Measurements from ENCODE around the gene HDGFL2. TPM values are rescaled to one million over a fixed set of nuclear protein-coding genes. Genes with fewer than 3 reads are reported as not detected.

HDGFL2 gene
- polyA plus RNA-seq, 1 experiment, result 26.0 TPM

- DNase-seq (ENCODE audit: low read depth), result no peak
- ChIA-PET CTCF (interaction anchor here (3.0 kb wide), 1 partner anchor 20 kb away, joined by 10 read pairs; no protein-coding TSS in a partner anchor), POLR2A (no interaction called here)
- Histone ChIP-seq H3K27me3 (ENCODE audit: control insufficient read depth, insufficient read depth, low read length) (no peaks in the 10 kb centered on the region), H3K4me3 (ENCODE audit: low read depth, low read length) (no peak overlapping the region), H3K36me3 (ENCODE audit: control insufficient read depth, insufficient read depth, low read length) (peaks cover 20% of the 10 kb centered on the region)
- TF ChIP-seq CTCF (IDR thresholded peaks at IDR 0.05; ENCODE audit: insufficient read depth, low read depth, low read length), result no peak
Measured at GRCh38 chr19:4503132-4503824, 31.2 kb downstream of the HDGFL2 start.

GRCh38 chr19:4503825-4504170 is 31.7 kb downstream of the HDGFL2 start:
- no peak for DNase-seq (ENCODE audit: low read depth)
- CTCF ChIA-PET, result interaction anchor here (3.0 kb wide), 1 partner anchor 20 kb away, joined by 10 read pairs; no protein-coding TSS in a partner anchor
- no peak for TF ChIP-seq CTCF (IDR thresholded peaks at IDR 0.05; ENCODE audit: insufficient read depth, low read depth, low read length)
- POLR2A ChIA-PET, result no interaction called here
- H3K4me3 ChIP-seq (ENCODE audit: low read depth, low read length), result no peak overlapping the region
- no peaks in the 10 kb centered on the region for H3K27me3 ChIP-seq (ENCODE audit: control insufficient read depth, insufficient read depth, low read length)
- H3K36me3 ChIP-seq (ENCODE audit: control insufficient read depth, insufficient read depth, low read length), result peaks cover 16% of the 10 kb centered on the region

- DNase-seq (ENCODE audit: low read depth), result no peak
- TF ChIP-seq CTCF (IDR thresholded peaks at IDR 0.05; ENCODE audit: insufficient read depth, low read depth, low read length), result no peak
- ChIA-PET POLR2A (no interaction called here), CTCF (interaction anchor here (3.0 kb wide), 1 partner anchor 19 kb away, joined by 10 read pairs; no protein-coding TSS in a partner anchor)
- peaks cover 16% of the 10 kb centered on the region for H3K36me3 ChIP-seq (ENCODE audit: control insufficient read depth, insufficient read depth, low read length)
- no peak overlapping the region for H3K4me3 ChIP-seq (ENCODE audit: low read depth, low read length)
- no peaks in the 10 kb centered on the region for H3K27me3 ChIP-seq (ENCODE audit: control insufficient read depth, insufficient read depth, low read length)
Measured at GRCh38 chr19:4504297-4504701, 32.2 kb downstream of the HDGFL2 start.

- H3K27me3 ChIP-seq (ENCODE audit: control insufficient read depth, insufficient read depth, low read length), result no peaks in the 10 kb centered on the region
Measured at GRCh38 chr19:4504891-4505569, 32.9 kb downstream of the HDGFL2 start.

More at GRCh38 chr19:4504891-4505569, 32.9 kb downstream of the HDGFL2 start:
- H3K4me3 ChIP-seq (ENCODE audit: low read depth, low read length), result no peak overlapping the region
- peaks cover 16% of the 10 kb centered on the region for H3K36me3 ChIP-seq (ENCODE audit: control insufficient read depth, insufficient read depth, low read length)
- no peak for TF ChIP-seq CTCF (IDR thresholded peaks at IDR 0.05; ENCODE audit: insufficient read depth, low read depth, low read length)
- ChIA-PET CTCF (interaction anchor here (3.0 kb wide), 1 partner anchor 18 kb away, joined by 10 read pairs; no protein-coding TSS in a partner anchor), POLR2A (no interaction called here)
- DNase-seq (ENCODE audit: low read depth), result no peak

Data from BJ (cell line).